Kidney (tissue), 14 donors: ENCODE results near the gene PTN. TPM values are rescaled to one million over a fixed set of nuclear protein-coding genes. Genes with fewer than 3 reads are reported as not detected.
A peak's percentile ranks its signal among the peaks of the same experiment; 100 is the strongest.

Source experiments
- DNase-seq, 5 donors: peaks; one replicate each; pipeline ENCODE4 v3.0.0-alpha.2; 2013 to 2020
- FAIRE-seq: peaks from 2 replicates; lab custom pipeline; 2012; peaks lifted over from hg19 to GRCh38; lab: Jason Lieb, UNC
- H3K27ac ChIP-seq, 2 donors: one replicate each; pipeline ENCODE4 v1.7.0; 2013; ENCODE audit warnings: low read depth in 2 of 2, low read length in 2 of 2, inconsistent platforms in 1 of 2
- H3K27me3 ChIP-seq: one replicate; pipeline ENCODE4 v1.7.1; 2013; ENCODE audit warnings: low read length, inconsistent platforms; ENCODE audit not compliant: control insufficient read depth, insufficient read depth
- H3K36me3 ChIP-seq, 3 donors: one replicate each; pipeline versions ENCODE4 v1.7.0 to v1.7.1; 2013; ENCODE audit warnings: low read length in 3 of 3, control low read depth in 1 of 3, inconsistent platforms in 1 of 3; ENCODE audit not compliant: insufficient read depth in 3 of 3, control insufficient read depth in 2 of 3
- H3K4me1 ChIP-seq, 3 donors: one replicate each; pipeline versions ENCODE4 v1.7.0 to v1.7.1; 2013; ENCODE audit warnings: low read length in 3 of 3, inconsistent platforms in 1 of 3, low read depth in 1 of 3; ENCODE audit not compliant: control insufficient read depth in 2 of 3, insufficient read depth in 2 of 3
- H3K4me3 ChIP-seq, 3 donors: one replicate each; pipeline versions ENCODE4 v1.7.0 to v1.8.1; 2013; ENCODE audit warnings: low read length in 3 of 3, control low read depth in 1 of 3, inconsistent platforms in 1 of 3
- H3K9ac ChIP-seq, 3 donors: one replicate each; pipeline versions ENCODE4 v1.7.0 to v1.7.1; 2013; ENCODE audit warnings: low read length in 3 of 3, control low read depth in 1 of 3, inconsistent platforms in 1 of 3
- H3K9me3 ChIP-seq, 3 donors: one replicate each; pipeline versions ENCODE4 v1.7.0 to v1.7.1; 2013; ENCODE audit warnings: low read length in 3 of 3, control low read depth in 1 of 3, inconsistent platforms in 1 of 3; ENCODE audit not compliant: control insufficient read depth in 2 of 3, insufficient read depth in 1 of 3
- intact Hi-C: fragments of 100-400 bp; cut with DNase I; formaldehyde crosslinking; loops from one replicate; pipeline ENCODE4 v1.11.1; 2022
- polyA plus RNA-seq: library from polyadenylated mRNA; stranded (reverse); fragments of 350-450 nt; fragmentation: Illumina TruSeq; extraction: RNeasy Lipid Tissue Mini Kit (QIAGEN cat#74804); gene quantifications from one replicate; pipeline ENCODE4 v1.2.3, GENCODE V29; 2014; ENCODE audit warnings: low read depth, low replicate concordance; ENCODE audit not compliant: insufficient read depth
- total RNA-seq: library from RNA; stranded (reverse); fragmentation: NEBNext Ultra II Directional; extraction: Animal tissue kit (Norgen Biotek cat#: 25700); gene quantifications from one replicate; pipeline ENCODE4 v1.2.1, GENCODE V29; 2021
- TF ChIP-seq, protein P1 (sequence below): IDR thresholded peaks from 3 replicates; pipeline ENCODE4 v1.5.1; 2012; ENCODE audit warnings: mild to moderate bottlenecking, moderate library complexity, borderline replicate concordance; ENCODE audit not compliant: insufficient read depth; ENCODE audit errors: extremely low read depth
- donor health status: control.
- donor health status: control.
- donor health status: control.
- donor health status: control.
- donor health status: control.
- donor health status: DM: yes; HTN: yes; CAD: no.
- donor health status: Normal renal cell carcinoma (clear cell type).

The PTN gene
- total and polyA plus RNA-seq, 2 donors from 2014 or later, result 12.0 to 17.2 TPM

DNA sequence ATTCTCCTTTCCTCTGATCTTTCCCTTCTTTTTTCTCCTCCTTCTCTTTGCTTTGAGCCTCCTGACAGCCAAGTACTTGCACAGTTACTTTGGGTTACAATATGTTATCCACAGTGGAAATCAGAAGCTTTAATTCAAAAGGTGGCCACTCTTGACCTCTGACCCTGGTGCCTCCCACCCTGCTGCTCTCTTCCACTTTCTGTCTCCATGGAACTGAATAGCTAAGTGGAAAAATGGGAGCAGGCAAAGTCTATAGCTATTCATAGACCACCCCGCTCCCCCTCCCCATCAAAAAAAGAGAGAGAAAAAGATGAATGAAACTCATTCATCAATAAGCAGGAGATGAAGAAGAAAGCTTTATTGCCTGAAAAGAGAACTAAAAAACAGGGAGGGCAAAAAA lies 39.4 kb downstream of the PTN start:
- DNase-seq (no peak), FAIRE-seq (no peak)
- Histone ChIP-seq H3K27me3 (no peaks in the 10 kb centered on the region), H3K9me3 (no peaks in the 10 kb centered on the region), H3K36me3 (no peaks in the 10 kb centered on the region), H3K27ac (no peak overlapping the region), H3K9ac (no peak overlapping the region), H3K4me1 (no peaks in the 10 kb centered on the region), H3K4me3 (no peak overlapping the region)
- intact Hi-C loops, result no loop called here
- TF ChIP-seq, protein P1, sequence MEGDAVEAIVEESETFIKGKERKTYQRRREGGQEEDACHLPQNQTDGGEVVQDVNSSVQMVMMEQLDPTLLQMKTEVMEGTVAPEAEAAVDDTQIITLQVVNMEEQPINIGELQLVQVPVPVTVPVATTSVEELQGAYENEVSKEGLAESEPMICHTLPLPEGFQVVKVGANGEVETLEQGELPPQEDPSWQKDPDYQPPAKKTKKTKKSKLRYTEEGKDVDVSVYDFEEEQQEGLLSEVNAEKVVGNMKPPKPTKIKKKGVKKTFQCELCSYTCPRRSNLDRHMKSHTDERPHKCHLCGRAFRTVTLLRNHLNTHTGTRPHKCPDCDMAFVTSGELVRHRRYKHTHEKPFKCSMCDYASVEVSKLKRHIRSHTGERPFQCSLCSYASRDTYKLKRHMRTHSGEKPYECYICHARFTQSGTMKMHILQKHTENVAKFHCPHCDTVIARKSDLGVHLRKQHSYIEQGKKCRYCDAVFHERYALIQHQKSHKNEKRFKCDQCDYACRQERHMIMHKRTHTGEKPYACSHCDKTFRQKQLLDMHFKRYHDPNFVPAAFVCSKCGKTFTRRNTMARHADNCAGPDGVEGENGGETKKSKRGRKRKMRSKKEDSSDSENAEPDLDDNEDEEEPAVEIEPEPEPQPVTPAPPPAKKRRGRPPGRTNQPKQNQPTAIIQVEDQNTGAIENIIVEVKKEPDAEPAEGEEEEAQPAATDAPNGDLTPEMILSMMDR, result no peak

GRCh38 chr7:137302081-137302480 lies 41.5 kb downstream of the PTN start:
- no peaks in the 10 kb centered on the region for H3K9me3 ChIP-seq
- H3K9ac ChIP-seq, result no peak overlapping the region
- no peak for FAIRE-seq
- no peaks in the 10 kb centered on the region for H3K4me1 ChIP-seq
- H3K27me3 ChIP-seq, result no peaks in the 10 kb centered on the region
- TF ChIP-seq, protein P1, result no peak
- H3K36me3 ChIP-seq, result no peaks in the 10 kb centered on the region
- intact Hi-C loops, result no loop called here
- peak in 2 of 5 donors; percentile 64 to 66 for DNase-seq
- H3K4me3 ChIP-seq, result no peak overlapping the region
- H3K27ac ChIP-seq, result no peak overlapping the region

DNA sequence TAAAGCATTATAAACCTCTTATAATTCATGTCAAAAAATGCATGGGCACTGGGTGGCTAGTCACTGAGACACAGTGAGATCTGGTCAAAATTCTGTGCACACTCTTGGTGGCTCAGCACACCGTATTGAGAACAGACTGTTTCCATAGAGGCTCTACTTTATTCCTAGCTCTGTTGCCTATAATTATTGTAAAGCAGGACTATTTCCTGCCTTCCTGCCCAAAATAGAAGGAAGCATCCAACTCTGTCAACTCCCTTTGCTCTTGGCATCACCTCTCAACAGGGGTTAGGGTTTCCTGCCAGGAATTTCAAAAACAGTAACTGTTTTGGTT lies 45.1 kb downstream of the PTN start:
- DNase-seq (no peak), FAIRE-seq (no peak)
- intact Hi-C loops, result no loop called here
- TF ChIP-seq, protein P1, result no peak
- no peak overlapping the region for H3K27ac ChIP-seq
- H3K36me3 ChIP-seq, result no peaks in the 10 kb centered on the region
- H3K27me3 ChIP-seq, result no peaks in the 10 kb centered on the region
- no peak overlapping the region for H3K9ac ChIP-seq
- no peak overlapping the region for H3K4me3 ChIP-seq
- no peaks in the 10 kb centered on the region for H3K9me3 ChIP-seq
- no peaks in the 10 kb centered on the region for H3K4me1 ChIP-seq

DNA sequence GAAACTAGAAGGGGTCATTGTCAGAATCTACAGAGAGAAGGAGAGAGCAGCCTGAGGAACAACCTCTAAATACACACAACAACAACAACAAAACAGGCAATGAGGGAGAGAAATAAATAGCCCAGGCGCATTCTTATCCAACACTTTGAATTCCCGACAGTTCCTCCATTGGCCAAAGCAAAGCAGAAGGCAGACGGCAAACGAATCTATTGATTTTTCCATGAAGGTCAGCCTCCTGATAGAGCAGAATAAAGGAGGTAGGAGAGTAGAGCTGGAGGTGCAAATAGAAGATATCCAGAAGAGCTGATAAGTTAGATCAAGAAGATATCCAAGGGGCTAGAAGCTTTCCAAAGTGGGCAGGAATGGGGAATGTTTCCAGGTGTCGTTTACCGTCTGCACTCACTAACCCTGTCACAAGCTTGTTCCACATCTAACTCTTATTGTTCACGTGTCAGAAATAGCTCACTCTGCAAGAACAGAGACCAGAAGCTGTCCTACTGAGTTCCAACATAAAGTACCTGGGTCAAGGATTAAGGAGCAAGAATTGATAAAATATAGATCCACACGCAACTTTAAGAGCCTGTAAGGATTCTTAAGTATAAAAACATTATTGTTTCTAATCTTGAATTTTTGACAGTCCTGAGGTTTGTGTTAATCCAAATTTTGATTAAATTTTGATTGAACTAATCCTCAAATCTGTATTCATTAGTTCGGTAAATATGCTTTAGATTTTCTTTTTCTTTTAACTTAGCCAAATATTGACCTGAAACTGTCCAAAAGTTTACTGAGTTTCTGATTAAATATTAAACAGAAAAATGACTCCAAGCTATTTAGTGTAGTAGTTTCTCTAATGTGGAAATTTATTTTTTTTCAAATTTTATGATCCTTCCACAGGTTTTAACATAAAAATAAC lies 45.7 kb downstream of the PTN start:
- intact Hi-C loops, result no loop called here
- H3K4me1 ChIP-seq, result no peaks in the 10 kb centered on the region
- H3K36me3 ChIP-seq, result no peaks in the 10 kb centered on the region
- FAIRE-seq, result peak; percentile 23
- H3K27me3 ChIP-seq, result no peaks in the 10 kb centered on the region
- H3K4me3 ChIP-seq, result no peak overlapping the region
- TF ChIP-seq, protein P1, result no peak
- H3K27ac ChIP-seq, result no peak overlapping the region
- H3K9me3 ChIP-seq, result no peaks in the 10 kb centered on the region
- no peak overlapping the region for H3K9ac ChIP-seq
- DNase-seq, result no peak
